ENCODE data around the gene PHF12. TPM values are rescaled to one million over a fixed set of nuclear protein-coding genes. Genes with fewer than 3 reads are reported as not detected.
A peak's percentile ranks its signal among the peaks of the same experiment; 100 is the strongest.
"Not testable (repeated sequence)": the region's sequence is repeated elsewhere in the genome, so short reads cannot be mapped to it uniquely, and the experiment has no call there.

Gene PHF12
- total RNA-seq, 1 donor from 2014 or later, result 40.0 TPM

DNA sequence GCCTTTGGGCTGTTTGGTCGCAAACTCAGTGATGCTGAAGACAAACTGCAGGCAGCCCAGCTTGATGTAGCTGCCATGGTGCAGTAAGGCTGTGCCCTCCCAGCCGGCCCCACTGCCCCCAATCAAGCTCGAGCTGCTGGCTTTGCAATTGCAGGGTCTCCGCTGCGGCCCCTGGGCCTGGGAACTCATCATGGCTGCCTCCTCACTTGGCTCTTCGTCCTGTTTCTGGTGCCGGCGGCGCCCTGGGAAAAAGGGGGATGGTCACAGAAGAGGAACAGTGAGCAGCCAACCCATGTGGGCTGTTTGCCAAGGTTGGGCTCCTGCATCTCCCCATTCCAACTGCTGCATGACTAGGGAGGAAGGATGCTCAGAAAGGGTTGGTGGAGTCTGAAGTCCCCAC is 45.0 kb downstream of the PHF12 start:
- Histone ChIP-seq H3K36me3 (peaks cover 59% of the 10 kb centered on the region), H3K4me3 (no peak overlapping the region), H3K27me3 (no peaks in the 10 kb centered on the region), H3K9me3 (no peaks in the 10 kb centered on the region), H3K27ac (no peak overlapping the region), H3K4me1 (peaks cover 37% of the 10 kb centered on the region)
- peak; percentile 60 for DNase-seq
- no peak for ATAC-seq
- intact Hi-C loops (cut with DNase I), result loop anchor here (10.0 kb wide), 1 partner anchor 61 kb away; the partner anchor contains the start of gene FAM222B
- TF ChIP-seq, protein P1, sequence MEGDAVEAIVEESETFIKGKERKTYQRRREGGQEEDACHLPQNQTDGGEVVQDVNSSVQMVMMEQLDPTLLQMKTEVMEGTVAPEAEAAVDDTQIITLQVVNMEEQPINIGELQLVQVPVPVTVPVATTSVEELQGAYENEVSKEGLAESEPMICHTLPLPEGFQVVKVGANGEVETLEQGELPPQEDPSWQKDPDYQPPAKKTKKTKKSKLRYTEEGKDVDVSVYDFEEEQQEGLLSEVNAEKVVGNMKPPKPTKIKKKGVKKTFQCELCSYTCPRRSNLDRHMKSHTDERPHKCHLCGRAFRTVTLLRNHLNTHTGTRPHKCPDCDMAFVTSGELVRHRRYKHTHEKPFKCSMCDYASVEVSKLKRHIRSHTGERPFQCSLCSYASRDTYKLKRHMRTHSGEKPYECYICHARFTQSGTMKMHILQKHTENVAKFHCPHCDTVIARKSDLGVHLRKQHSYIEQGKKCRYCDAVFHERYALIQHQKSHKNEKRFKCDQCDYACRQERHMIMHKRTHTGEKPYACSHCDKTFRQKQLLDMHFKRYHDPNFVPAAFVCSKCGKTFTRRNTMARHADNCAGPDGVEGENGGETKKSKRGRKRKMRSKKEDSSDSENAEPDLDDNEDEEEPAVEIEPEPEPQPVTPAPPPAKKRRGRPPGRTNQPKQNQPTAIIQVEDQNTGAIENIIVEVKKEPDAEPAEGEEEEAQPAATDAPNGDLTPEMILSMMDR (IDR thresholded peaks at IDR 0.05), result no peak

DNA sequence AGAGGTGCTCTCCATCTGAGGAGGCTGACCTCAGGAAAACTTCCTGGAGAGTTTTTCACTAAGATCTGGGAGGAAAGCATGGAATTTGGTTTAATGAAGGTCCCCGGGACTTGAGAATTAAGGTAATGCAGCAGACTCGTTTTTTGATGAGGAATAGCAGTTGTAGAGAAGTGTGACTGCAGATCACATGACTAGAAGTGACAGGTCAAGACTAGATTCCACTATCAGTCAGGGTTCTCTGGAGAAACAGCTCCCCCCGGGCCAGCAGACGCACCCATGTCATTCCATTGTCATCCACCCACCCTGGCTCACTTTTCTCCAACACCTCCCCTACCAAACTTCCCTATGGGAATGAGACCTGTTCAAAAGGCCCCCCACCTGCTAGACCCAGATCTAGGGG is 46.5 kb downstream of the PHF12 start:
- Histone ChIP-seq H3K36me3 (peaks cover 44% of the 10 kb centered on the region), H3K9me3 (no peaks in the 10 kb centered on the region), H3K4me1 (peaks cover 37% of the 10 kb centered on the region), H3K4me3 (no peak overlapping the region), H3K27me3 (no peaks in the 10 kb centered on the region), H3K27ac (no peak overlapping the region)
- intact Hi-C loops (cut with DNase I), result loop anchor here (10.0 kb wide), 1 partner anchor 60 kb away; the partner anchor contains the start of gene FAM222B
- ATAC-seq, result no peak
- no peak for DNase-seq
- TF ChIP-seq, protein P1 (IDR thresholded peaks at IDR 0.05), result no peak

DNA sequence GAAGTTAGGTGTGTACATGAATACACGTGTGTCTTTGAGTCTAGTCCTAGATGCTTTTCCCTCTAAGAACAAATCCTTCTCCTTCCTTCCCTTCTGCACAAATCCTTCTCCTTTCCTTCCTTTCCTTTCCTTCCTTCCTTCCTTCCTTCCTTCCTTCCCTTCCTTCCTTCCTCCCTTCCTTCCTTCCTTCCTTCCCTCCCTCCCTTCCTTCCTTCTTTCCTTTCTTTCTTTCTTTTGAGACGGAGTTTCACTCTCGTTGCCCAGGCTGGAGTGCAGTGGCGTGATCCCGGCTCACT is 47.8 kb downstream of the PHF12 start:
- intact Hi-C loops (cut with DNase I), result loop anchor here (10.0 kb wide), 1 partner anchor 59 kb away; the partner anchor contains the start of gene FAM222B
- H3K4me3 ChIP-seq, H3K27ac ChIP-seq, ATAC-seq, DNase-seq, H3K27me3 ChIP-seq, H3K9me3 ChIP-seq: not testable (repeated sequence)
- peaks cover 31% of the 10 kb centered on the region for H3K36me3 ChIP-seq
- peaks cover 27% of the 10 kb centered on the region for H3K4me1 ChIP-seq

DNA sequence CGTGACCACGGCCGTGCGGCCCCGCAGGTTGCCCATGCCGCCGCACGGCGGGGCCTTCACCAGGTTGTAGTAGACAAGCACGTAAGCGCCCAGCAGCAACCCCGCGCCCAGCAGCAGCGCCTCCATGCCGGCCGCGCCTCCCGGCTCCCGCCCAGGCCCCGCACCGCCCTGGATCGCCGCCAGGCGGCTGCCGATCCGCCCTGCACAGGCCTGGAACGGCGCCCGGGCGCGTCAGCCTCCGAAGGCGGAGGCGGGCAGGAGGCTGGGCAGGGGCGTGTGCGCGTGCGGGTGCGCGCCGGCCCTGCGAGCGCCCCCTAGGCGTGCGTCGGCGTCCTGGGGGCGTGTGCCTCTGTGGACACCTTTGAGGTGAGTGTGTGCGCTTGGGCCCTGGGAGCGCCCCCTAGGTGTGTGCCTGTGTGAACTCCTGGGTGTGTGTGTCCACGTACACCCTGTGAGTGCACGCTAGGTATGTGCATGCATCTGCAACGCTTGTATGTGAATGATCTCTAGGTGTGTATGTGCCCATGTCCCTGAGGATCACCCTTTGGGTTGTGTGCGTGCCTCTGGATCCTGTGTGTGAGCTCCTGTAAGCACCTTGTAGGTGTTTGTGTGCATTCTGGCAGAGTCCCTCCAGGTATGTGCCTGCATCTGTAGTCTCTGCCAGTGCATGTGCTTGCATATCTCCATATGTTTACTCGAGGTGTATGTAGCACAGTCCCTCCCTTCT is 48.3 kb downstream of the PHF12 start, which contains the start of gene DHRS13:
DHRS13 (minus strand) TSS at position 261 of the 727 bp plus-strand sequence; CDS start at position 126, 135 bp downstream.
- H3K27me3 ChIP-seq, result no peaks in the 10 kb centered on the region
- TF ChIP-seq, protein P1 (IDR thresholded peaks at IDR 0.05), result peak; percentile 90
- H3K4me1 ChIP-seq, result peaks cover 26% of the 10 kb centered on the region
- no peaks in the 10 kb centered on the region for H3K9me3 ChIP-seq
- peaks cover 26% of the 10 kb centered on the region for H3K36me3 ChIP-seq
- peak within 1 kb of the TSS; percentile 73 for H3K4me3 ChIP-seq
- ATAC-seq (peak; percentile 97), DNase-seq (peak; percentile 96)
- peak within 1 kb of the TSS; percentile 76 for H3K27ac ChIP-seq
- intact Hi-C loops (cut with DNase I), result loop anchor here (10.0 kb wide), 1 partner anchor 58 kb away; the partner anchor contains the start of gene FAM222B

DNA sequence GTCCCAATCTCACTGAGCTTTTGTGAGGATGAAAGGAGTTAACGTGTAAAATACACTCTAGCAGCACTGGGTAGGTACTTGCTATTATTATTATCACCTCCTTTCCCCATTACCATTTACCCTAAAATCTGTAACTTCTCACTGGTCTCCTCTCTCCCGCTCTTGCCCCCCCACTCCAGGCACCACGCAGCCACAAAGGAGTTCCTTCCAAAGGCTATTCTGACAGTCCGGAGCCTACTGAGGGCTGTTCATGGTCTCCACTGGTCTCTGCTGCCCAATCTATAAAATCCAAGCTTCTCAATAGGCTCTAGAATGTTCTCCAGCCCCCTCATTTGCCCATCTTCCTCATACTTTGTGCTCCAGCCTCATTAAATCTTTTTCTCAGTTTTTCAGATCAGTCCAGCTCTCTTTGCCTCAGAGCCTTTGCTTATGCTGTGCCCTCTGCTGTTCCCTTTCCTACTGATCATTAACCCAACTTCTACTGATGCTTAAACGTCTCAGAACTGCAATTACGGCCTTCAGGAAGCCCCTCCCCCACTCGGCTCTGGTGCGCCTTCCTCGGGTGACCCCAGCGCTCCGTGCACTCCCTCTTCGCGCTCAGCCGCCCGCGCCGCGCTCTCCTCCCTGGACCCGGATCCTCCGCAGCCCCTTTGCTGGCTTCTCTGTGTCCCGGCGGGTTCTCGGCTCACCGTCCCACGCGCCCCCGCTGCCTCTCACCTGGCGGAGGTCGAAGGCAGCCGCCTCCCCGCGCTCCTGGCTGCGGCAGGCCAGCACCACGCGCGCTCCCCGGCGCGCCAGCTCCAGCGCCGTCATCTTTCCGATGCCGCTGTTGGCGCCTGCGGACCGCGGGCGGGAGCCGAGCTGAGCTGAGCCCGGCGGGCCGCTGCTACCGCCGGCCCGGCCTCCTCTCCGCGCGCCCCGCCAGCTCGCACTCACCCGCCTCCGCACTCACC is 49.2 kb downstream of the PHF12 start:
- H3K27me3 ChIP-seq, result no peaks in the 10 kb centered on the region

More for the DNA sequence above, 49.2 kb downstream of the PHF12 start:
- peak; percentile 55 for ATAC-seq
- H3K9me3 ChIP-seq, result no peaks in the 10 kb centered on the region
- TF ChIP-seq, protein P1 (IDR thresholded peaks at IDR 0.05), result no peak
- DNase-seq, result peak; percentile 40
- H3K4me1 ChIP-seq, result peaks cover 20% of the 10 kb centered on the region
- intact Hi-C loops (cut with DNase I), result loop anchor here (10.0 kb wide), 1 partner anchor 57 kb away; the partner anchor contains the start of gene FAM222B
- H3K36me3 ChIP-seq, result peaks cover 17% of the 10 kb centered on the region
- H3K27ac ChIP-seq, result peak overlapping the region; percentile 76
- peak overlapping the region; percentile 73 for H3K4me3 ChIP-seq
